ENCODE results near the gene CACFD1. TPM values are rescaled to one million over a fixed set of nuclear protein-coding genes. Genes with fewer than 3 reads are reported as not detected.

The CACFD1 gene
- total and polyA plus RNA-seq, 10 donors: 4.7 to 14.2 (median 11.9) TPM

DNA sequence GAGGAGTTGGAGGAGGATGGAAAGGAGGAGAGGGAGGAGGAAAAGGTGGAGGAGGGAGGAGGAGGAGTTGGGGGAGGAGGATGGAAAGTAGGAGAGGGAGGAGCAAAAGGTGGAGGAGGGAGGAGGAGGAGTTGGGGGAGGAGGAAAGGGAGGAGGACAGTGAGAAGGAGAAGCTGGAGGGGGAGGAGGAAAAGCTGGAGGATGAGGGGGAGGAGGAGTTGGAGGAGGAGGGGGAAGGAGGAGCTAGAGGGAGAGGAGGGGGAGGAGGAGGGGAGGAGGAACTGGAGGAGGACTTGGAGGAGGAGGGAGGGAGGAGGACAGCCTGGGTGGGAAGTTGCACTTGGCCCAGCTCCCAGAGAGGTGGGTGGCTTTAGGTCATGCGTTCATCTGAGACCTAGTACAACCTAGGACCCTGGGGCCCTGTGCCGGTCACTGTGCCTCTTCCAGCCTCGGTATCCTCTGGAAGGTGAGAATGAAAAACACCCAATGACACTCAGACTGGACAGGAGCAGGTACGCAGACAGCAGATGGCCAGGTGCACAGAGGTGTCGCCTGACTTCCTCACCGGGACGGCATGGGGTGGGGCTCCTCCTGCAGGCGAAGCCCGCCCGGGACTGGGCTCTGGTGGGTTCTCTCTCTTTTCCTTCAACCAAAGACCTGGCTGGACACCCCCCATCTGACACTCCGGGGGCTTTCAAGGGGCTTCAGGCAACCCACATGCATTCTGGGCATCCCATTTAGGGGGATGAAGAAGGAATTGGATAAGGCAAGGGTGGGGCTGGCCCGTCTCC lies 31.3 kb downstream of the CACFD1 start:
- intact Hi-C loops (cut with DNase I; ENCODE audit: low total_unique reads): no loop called here
- Histone ChIP-seq H3K4me1 (peaks cover 1 to 42% (median 21%) of the 10 kb centered on the region in 6 donors), H3K27me3 (replicated peaks in 1 of 7) (peaks cover 0 to 38% (median 0%) of the 10 kb centered on the region in 7 donors), H3K27ac (peak overlapping the region in 5 of 8 donors; percentile 57 to 79 (median 77)), H3K4me3 (no peak overlapping the region), H3K36me3 (no peaks in the 10 kb centered on the region), H3K9me3 (no peaks in the 10 kb centered on the region)
- TF ChIP-seq POLR2A (IDR thresholded peaks at IDR 0.05) (no peak), POLR2AphosphoS5 (IDR thresholded peaks at IDR 0.05) (no peak)
- TF ChIP-seq, protein P1, sequence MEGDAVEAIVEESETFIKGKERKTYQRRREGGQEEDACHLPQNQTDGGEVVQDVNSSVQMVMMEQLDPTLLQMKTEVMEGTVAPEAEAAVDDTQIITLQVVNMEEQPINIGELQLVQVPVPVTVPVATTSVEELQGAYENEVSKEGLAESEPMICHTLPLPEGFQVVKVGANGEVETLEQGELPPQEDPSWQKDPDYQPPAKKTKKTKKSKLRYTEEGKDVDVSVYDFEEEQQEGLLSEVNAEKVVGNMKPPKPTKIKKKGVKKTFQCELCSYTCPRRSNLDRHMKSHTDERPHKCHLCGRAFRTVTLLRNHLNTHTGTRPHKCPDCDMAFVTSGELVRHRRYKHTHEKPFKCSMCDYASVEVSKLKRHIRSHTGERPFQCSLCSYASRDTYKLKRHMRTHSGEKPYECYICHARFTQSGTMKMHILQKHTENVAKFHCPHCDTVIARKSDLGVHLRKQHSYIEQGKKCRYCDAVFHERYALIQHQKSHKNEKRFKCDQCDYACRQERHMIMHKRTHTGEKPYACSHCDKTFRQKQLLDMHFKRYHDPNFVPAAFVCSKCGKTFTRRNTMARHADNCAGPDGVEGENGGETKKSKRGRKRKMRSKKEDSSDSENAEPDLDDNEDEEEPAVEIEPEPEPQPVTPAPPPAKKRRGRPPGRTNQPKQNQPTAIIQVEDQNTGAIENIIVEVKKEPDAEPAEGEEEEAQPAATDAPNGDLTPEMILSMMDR (IDR thresholded peaks at IDR 0.05 in 8 of 11, conservative IDR thresholded peaks at IDR 0.05 in 3 of 11): no peak
- WGBS, 5 donors: 76 to 86% (median 83%) methylated on average over 12 of the region's 12 CpGs
- DNase-seq: peak; percentile 60

DNA sequence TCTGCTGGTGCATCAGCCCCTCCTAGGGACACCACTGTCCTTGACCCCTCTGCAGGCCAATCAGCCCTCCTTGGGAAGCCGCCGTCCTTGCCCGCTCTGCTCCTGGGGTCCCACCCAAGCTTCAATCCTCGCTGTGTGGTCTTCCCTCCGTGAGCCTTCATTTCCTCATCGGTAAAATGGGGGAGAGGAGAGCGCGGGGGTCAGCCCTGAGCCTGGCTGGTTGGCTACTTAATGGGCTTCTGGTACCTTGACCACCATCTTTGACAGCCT lies 31.8 kb downstream of the CACFD1 start:
- no peak overlapping the region for H3K4me3 ChIP-seq
- H3K9me3 ChIP-seq: no peaks in the 10 kb centered on the region
- no peak for DNase-seq
- H3K36me3 ChIP-seq: no peaks in the 10 kb centered on the region
- H3K27ac ChIP-seq: peak overlapping the region in 5 of 8 donors; percentile 57 to 79 (median 77)
- intact Hi-C loops (cut with DNase I; ENCODE audit: low total_unique reads): no loop called here
- peaks cover 0 to 37% (median 16%) of the 10 kb centered on the region in 6 donors for H3K4me1 ChIP-seq
- TF ChIP-seq, protein P1 (IDR thresholded peaks at IDR 0.05 in 8 of 11, conservative IDR thresholded peaks at IDR 0.05 in 3 of 11): no peak
- TF ChIP-seq POLR2A (IDR thresholded peaks at IDR 0.05) (no peak), POLR2AphosphoS5 (IDR thresholded peaks at IDR 0.05) (no peak)
- peaks cover 0 to 41% (median 0%) of the 10 kb centered on the region in 7 donors for H3K27me3 ChIP-seq (replicated peaks in 1 of 7)
- 81 to 90% (median 87%) methylated on average over 5 to 8 of the region's 8 CpGs for WGBS, 5 donors

DNA sequence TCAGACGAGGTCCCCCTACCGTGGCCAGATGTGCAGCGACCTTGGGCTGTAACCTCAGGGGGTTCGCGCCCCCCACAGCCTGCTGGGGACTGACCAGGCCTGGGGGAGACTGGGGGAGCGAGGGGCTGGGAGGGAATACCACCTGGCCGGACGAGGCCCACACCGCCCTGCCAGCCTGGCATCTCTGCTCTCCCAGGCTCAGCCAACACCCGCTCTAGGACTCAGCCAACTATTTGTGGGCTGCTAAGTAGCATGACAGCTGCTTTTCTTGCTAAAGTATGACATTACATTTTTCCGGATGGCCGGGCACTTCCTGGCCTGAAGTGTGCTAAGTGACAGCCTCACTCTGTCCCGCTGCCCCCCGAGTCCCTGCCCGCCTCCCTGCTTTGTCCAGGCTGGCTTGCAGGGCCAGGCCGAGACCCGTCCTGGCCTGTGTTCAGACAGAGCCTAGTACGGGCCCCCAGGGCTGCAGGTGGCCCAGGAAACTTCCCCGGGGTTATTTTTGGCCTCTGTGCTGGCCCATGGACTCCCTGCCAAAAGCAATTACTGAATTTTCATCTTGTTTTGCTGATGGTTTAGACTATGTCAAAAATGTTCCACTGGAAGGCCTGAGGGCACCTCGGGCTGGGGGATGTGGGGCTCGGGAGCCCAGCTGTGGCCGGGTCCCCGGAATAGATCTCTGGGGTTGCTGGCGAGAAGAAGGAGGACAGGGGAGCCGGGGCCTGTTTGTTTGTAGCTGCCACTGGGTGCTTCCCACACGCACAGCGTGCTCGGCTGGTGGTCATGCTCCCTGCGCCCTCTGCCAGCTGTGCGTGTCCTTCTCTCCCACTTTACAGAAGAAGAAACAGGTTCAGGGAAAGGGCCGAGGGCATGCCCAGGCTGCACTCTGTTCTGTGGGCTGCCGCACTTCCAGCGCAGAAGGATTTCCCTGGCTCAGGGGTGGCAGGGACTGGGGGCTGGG lies 32.6 kb downstream of the CACFD1 start:
- no peaks in the 10 kb centered on the region for H3K9me3 ChIP-seq
- DNase-seq: no peak

DNA sequence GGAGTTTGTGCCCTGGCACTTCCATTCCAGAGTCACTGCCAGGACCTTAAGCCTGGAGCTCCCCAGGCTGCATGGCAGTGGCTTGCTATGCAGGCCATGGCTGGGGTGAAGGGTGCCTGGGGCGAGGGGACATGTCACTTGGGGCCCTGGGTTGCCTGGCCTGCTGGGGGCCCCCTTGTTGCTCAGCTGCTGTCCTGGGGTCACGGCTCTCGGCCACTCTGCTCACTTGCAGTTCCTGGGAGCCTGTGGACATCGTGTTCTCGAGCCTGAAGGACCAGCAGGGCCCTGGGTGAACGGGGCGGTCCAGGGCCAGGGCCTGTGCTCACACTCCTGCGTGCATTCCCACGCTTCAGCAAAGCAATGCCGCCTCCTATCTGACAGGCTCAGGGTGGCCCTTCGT lies 33.6 kb downstream of the CACFD1 start:
- Histone ChIP-seq H3K27me3 (replicated peaks in 1 of 7) (peaks cover 0 to 40% (median 0%) of the 10 kb centered on the region in 7 donors), H3K4me1 (peaks cover 0 to 23% (median 8%) of the 10 kb centered on the region in 6 donors), H3K4me3 (no peak overlapping the region), H3K27ac (peak overlapping the region in 5 of 8 donors; percentile 57 to 79 (median 77)), H3K36me3 (no peaks in the 10 kb centered on the region), H3K9me3 (no peaks in the 10 kb centered on the region)
- WGBS, 5 donors: 67 to 89% (median 80%) methylated on average over 2 to 11 of the region's 11 CpGs
- intact Hi-C loops (cut with DNase I; ENCODE audit: low total_unique reads): no loop called here
- TF ChIP-seq, protein P1 (IDR thresholded peaks at IDR 0.05 in 8 of 11, conservative IDR thresholded peaks at IDR 0.05 in 3 of 11): no peak
- TF ChIP-seq POLR2A (IDR thresholded peaks at IDR 0.05) (no peak), POLR2AphosphoS5 (IDR thresholded peaks at IDR 0.05) (peak; percentile 38 to 79 (median 69))
- DNase-seq: no peak

More for the DNA sequence above, 32.6 kb downstream of the CACFD1 start:
- Histone ChIP-seq H3K27me3 (replicated peaks in 1 of 7) (peaks cover 0 to 46% (median 0%) of the 10 kb centered on the region in 7 donors), H3K36me3 (no peaks in the 10 kb centered on the region), H3K4me3 (no peak overlapping the region), H3K4me1 (peaks cover 0 to 32% (median 13%) of the 10 kb centered on the region in 6 donors), H3K27ac (peak overlapping the region in 7 of 8 donors; percentile 29 to 79 (median 76))
- 59 to 76% (median 70%) methylated on average over 24 to 33 of the region's 33 CpGs for WGBS, 5 donors
- intact Hi-C loops (cut with DNase I; ENCODE audit: low total_unique reads): no loop called here
- no peak for TF ChIP-seq POLR2A (IDR thresholded peaks at IDR 0.05)
- TF ChIP-seq POLR2AphosphoS5 (IDR thresholded peaks at IDR 0.05): peak; percentile 27 to 77 (median 70)

Measured in spleen (tissue), 11 donors.